Measurements from ENCODE around the gene FRMD3.

DNA sequence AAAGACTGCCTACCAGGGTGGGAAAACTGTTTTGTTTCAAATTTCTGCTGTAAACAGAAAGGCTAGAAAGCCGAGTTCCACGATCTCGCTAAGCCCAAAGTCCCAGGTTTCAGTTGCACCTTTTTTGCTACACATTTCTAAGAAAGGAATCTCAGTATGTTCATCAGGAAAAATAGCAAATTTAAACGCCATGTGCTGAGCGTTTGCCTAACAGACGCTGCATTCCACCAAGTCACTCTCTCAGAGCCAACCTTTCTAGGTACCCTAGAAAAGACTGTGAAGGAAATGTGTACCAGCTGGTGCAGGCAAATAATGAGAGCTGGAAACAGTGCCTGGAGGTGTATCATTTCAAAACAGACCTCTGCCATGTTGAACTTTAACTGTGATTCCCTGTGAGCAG is 71.8 kb downstream of the FRMD3 start:
- TF ChIP-seq FOXK2 (IDR thresholded peaks at IDR 0.05) (no peak), BHLHE40 (IDR thresholded peaks at IDR 0.05; ENCODE audit: borderline replicate concordance) (no peak), ELF4 (IDR thresholded peaks at IDR 0.05) (no peak), LEF1 (IDR thresholded peaks at IDR 0.05; ENCODE audit: borderline replicate concordance) (no peak), TARDBP (IDR thresholded peaks at IDR 0.05) (no peak), L3MBTL2 (conservative IDR thresholded peaks at IDR 0.05) (no peak), HDGF (IDR thresholded peaks at IDR 0.05; ENCODE audit: borderline replicate concordance) (no peak), SP1 (IDR thresholded peaks at IDR 0.05) (no peak), FOXM1 (IDR thresholded peaks at IDR 0.05; ENCODE audit: borderline replicate concordance) (no peak), SUZ12 (IDR thresholded peaks at IDR 0.05) (no peak), NFRKB (IDR thresholded peaks at IDR 0.05) (no peak), CTBP1 (IDR thresholded peaks at IDR 0.05; ENCODE audit: borderline replicate concordance) (no peak), FOXA1 (IDR thresholded peaks at IDR 0.05) (no peak)
- TF ChIP-seq, protein P1, sequence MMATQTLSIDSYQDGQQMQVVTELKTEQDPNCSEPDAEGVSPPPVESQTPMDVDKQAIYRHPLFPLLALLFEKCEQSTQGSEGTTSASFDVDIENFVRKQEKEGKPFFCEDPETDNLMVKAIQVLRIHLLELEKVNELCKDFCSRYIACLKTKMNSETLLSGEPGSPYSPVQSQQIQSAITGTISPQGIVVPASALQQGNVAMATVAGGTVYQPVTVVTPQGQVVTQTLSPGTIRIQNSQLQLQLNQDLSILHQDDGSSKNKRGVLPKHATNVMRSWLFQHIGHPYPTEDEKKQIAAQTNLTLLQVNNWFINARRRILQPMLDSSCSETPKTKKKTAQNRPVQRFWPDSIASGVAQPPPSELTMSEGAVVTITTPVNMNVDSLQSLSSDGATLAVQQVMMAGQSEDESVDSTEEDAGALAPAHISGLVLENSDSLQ (IDR thresholded peaks at IDR 0.05) = no peak

Measured in HEK293T (cell line).